Kidney glomerular epithelial cell (primary cell): Measurements from ENCODE around the gene CES4A.

Source experiments
- DNase-seq: peaks from one replicate; lab custom pipeline; 2025; lab: John Stamatoyannopoulos, UW

Gene CES4A

DNA sequence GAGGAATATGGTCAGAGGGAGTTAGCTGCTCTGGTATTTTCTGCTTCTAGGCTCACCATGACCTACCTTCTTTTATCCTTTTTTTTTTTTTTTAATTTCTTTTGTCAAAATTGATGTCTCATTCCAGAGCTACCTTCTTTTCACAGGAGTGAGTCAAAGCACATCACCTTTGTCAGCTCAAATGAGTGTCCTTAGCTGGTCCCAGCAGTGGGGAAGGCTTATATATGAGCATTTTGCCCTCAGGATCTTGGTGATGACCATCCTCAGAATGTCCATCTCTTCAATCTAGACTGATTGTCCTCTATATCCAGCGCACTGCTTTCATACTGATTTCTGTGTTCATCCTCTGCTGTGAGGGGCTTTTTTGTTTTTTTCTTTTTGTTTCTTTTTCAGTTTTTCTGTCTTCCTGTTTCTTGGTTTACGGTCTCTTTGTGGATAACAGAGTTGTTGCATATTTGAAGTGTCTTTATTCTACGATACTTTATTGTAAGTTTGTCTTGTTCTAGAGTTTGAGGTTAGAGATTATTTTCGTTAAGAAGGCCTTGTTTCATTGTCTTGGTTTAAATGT lies 65.5 kb downstream of the CES4A start:
- DNase-seq = no peak

DNA sequence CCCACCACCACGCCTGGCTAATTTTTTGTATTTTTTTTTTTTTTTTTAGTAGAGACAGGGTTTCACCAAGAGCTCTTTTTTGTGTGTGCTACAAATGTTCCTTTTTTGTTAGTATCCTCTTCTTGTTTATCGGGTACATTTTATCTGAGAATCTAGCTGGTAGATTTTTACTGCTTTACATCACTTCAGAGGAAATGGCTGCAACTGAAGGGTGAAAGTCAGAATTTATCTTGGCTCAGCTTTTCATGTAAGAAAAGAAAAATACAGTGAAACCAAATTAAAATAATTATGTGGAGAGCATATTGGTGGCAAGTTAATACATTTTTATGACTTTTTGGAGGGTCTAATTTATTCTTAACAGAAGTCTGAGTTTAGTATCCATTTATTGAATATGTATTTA lies 66.5 kb downstream of the CES4A start:
- DNase-seq = no peak

DNA sequence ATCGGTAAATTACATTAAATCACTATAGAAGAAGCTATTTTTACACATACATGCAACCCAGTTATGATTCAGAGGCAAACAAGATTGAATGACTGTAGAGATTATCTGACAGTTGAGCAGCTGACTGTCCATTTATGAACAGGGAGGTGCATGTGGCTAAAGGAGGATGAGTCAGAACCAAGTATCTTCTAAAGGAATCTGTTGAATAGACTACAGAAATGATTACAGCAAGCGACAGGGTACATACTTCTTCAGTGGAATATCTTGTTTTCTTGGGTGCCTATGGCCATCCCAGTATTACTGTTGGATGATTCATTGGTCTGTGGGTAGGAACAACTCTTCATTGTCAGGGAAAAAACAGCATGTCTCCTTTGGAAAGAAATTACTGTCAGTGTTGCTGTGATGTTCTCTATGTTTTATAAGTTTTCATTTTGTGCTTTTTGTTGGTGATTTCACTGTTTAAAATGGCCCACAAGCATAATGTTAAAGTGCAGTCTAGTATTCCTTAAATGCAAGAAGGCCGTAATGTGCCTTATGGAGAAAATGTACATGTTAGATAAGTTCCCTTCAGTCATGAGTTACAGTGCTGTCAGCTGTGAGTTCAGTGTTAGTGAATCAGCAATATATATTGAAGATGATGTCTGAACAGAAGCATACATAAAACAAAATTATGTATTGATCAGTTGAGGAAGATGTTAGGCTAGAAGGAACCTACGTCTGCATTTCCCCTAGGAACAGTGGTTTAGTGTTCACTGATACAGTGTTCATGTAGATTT lies 67.5 kb downstream of the CES4A start:
- DNase-seq = peak; percentile 100
